Measurements from ENCODE around the gene PAPOLA.

GRCh38 chr14:96501740-96502620 is at the start of gene PAPOLA:
- TF ChIP-seq CTCF (IDR thresholded peaks at IDR 0.05; ENCODE audit: insufficient read depth, low read length, poor library complexity, severe bottlenecking), result no peak
- no peak for TF ChIP-seq EZH2phosphoT487 (conservative IDR thresholded peaks at IDR 0.05; ENCODE audit: low read length)
